ENCODE measurements around the gene PLXNA2. TPM values are rescaled to one million over a fixed set of nuclear protein-coding genes. Genes with fewer than 3 reads are reported as not detected.

The PLXNA2 gene
- total RNA-seq, 1 donor from 2014 or later: 17.7 TPM

GRCh38 chr1:208279826-208280588 is 35.8 kb upstream of the PLXNA2 start:
- no peak for TF ChIP-seq CTCF (IDR thresholded peaks at IDR 0.05; ENCODE audit: insufficient read depth, low read depth, low read length)
- no peak for TF ChIP-seq EZH2 (IDR thresholded peaks at IDR 0.05; ENCODE audit: insufficient read depth, low read length)
- Mint-ChIP-seq H3K9me3 (ENCODE audit: unreplicated experiment) (no peaks in the 10 kb centered on the region), H3K4me3 (ENCODE audit: unreplicated experiment) (no peak overlapping the region), H3K4me1 (ENCODE audit: low read depth, unreplicated experiment) (peaks cover 12% of the 10 kb centered on the region), H3K27me3 (ENCODE audit: low read depth, unreplicated experiment) (peaks cover 30% of the 10 kb centered on the region), H3K36me3 (ENCODE audit: low read depth, unreplicated experiment) (no peaks in the 10 kb centered on the region), H3K27ac (ENCODE audit: unreplicated experiment) (no peak overlapping the region)
- FAIRE-seq: no peak
- Histone ChIP-seq H3K4me3 (ENCODE audit: insufficient read depth, low read depth, low read length) (no peak overlapping the region), H3K79me2 (ENCODE audit: insufficient read depth, low read length) (no peaks in the 10 kb centered on the region), H4K20me1 (ENCODE audit: insufficient read depth, low read length) (no peaks in the 10 kb centered on the region), H3K9ac (ENCODE audit: low read length) (no peak overlapping the region), H3K9me3 (ENCODE audit: insufficient read depth, low read depth, low read length) (no peaks in the 10 kb centered on the region), H3K27me3 (ENCODE audit: insufficient read depth, low read length) (no peaks in the 10 kb centered on the region), H3K4me1 (ENCODE audit: insufficient read depth, low read length) (no peaks in the 10 kb centered on the region), H3K4me2 (ENCODE audit: low read length) (no peak overlapping the region), H3K36me3 (ENCODE audit: insufficient read depth, low read length) (no peaks in the 10 kb centered on the region), H3K27ac (ENCODE audit: low read depth, low read length) (no peak overlapping the region), H2AFZ (ENCODE audit: low read depth, low read length) (no peak overlapping the region)
- DNase-seq (ENCODE audit: low read depth): no peak

- H3K4me1 Mint-ChIP-seq (ENCODE audit: low read depth, unreplicated experiment): peaks cover 12% of the 10 kb centered on the region
Observed at GRCh38 chr1:208278638-208279037, 34.5 kb upstream of the PLXNA2 start.

More at GRCh38 chr1:208278638-208279037, 34.5 kb upstream of the PLXNA2 start:
- H3K9me3 Mint-ChIP-seq (ENCODE audit: unreplicated experiment): no peaks in the 10 kb centered on the region
- no peak for TF ChIP-seq CTCF (IDR thresholded peaks at IDR 0.05; ENCODE audit: insufficient read depth, low read depth, low read length)
- TF ChIP-seq EZH2 (IDR thresholded peaks at IDR 0.05; ENCODE audit: insufficient read depth, low read length): no peak
- Histone ChIP-seq H3K9ac (ENCODE audit: low read length) (no peak overlapping the region), H3K79me2 (ENCODE audit: insufficient read depth, low read length) (no peaks in the 10 kb centered on the region), H3K36me3 (ENCODE audit: insufficient read depth, low read length) (no peaks in the 10 kb centered on the region), H3K27ac (ENCODE audit: low read depth, low read length) (no peak overlapping the region), H3K4me1 (ENCODE audit: insufficient read depth, low read length) (no peaks in the 10 kb centered on the region), H3K27me3 (ENCODE audit: insufficient read depth, low read length) (peaks cover 1% of the 10 kb centered on the region), H3K4me2 (ENCODE audit: low read length) (no peak overlapping the region), H3K4me3 (ENCODE audit: insufficient read depth, low read depth, low read length) (no peak overlapping the region), H4K20me1 (ENCODE audit: insufficient read depth, low read length) (no peaks in the 10 kb centered on the region), H2AFZ (ENCODE audit: low read depth, low read length) (no peak overlapping the region), H3K9me3 (ENCODE audit: insufficient read depth, low read depth, low read length) (no peaks in the 10 kb centered on the region)
- H3K36me3 Mint-ChIP-seq (ENCODE audit: low read depth, unreplicated experiment): no peaks in the 10 kb centered on the region
- DNase-seq (ENCODE audit: low read depth): no peak
- H3K27me3 Mint-ChIP-seq (ENCODE audit: low read depth, unreplicated experiment): peaks cover 29% of the 10 kb centered on the region
- H3K4me3 Mint-ChIP-seq (ENCODE audit: unreplicated experiment): no peak overlapping the region
- FAIRE-seq: no peak
- H3K27ac Mint-ChIP-seq (ENCODE audit: unreplicated experiment): no peak overlapping the region

All from astrocyte (in vitro differentiated cells and primary cell).